Uterus (tissue), 4 donors: ENCODE measurements around the gene PDE6D. TPM values are rescaled to one million over a fixed set of nuclear protein-coding genes. Genes with fewer than 3 reads are reported as not detected.

Source experiments
- DNase-seq, 2 donors: peaks; one replicate each; pipeline ENCODE4 v3.0.0-alpha.2; 2019 to 2020
- H3K27ac ChIP-seq, 2 donors: fragments of 200-600 bp; sonication (generic); 1 replicate in 1 of 2; 2 replicates in 1 of 2; pipeline ENCODE4 v1.5.1; 2016 to 2018
- H3K27me3 ChIP-seq, 2 donors: fragments of 200-600 bp; sonication (generic); one replicate each; pipeline ENCODE4 v1.5.1; 2018 to 2019; ENCODE audit warnings: control low read depth in 1 of 2
- H3K36me3 ChIP-seq, 2 donors: fragments of 200-600 bp; sonication (generic); one replicate each; pipeline ENCODE4 v1.5.1; 2019; ENCODE audit warnings: control low read depth in 1 of 2
- H3K4me1 ChIP-seq, 2 donors: fragments of 200-600 bp; sonication (generic); one replicate each; pipeline ENCODE4 v1.5.1; 2018 to 2019; ENCODE audit warnings: control low read depth in 1 of 2
- H3K4me3 ChIP-seq, 2 donors: fragments of 200-600 bp; sonication (generic); 1 replicate in 1 of 2; 2 replicates in 1 of 2; pipeline ENCODE4 v1.5.1; 2018 to 2019; ENCODE audit warnings: mild to moderate bottlenecking in 1 of 2
- H3K9me3 ChIP-seq, 2 donors: fragments of 200-600 bp; sonication (generic); one replicate each; pipeline ENCODE4 v1.5.1; 2019; ENCODE audit warnings: control low read depth in 1 of 2
- CTCF ChIP-seq, 4 experiments: fragments of 200-600 bp in 2 of 4; fragments of 450-650 bp in 2 of 4; sonication (generic) in 2 of 4; IDR thresholded peaks; one replicate each; pipeline ENCODE4 v1.5.1; 2016 to 2019; ENCODE audit warnings: antibody characterized with exemption in 4 of 4, mild to moderate bottlenecking in 2 of 4, moderate library complexity in 1 of 4
- POLR2A ChIP-seq, 2 donors: fragments of 450-650 bp; IDR thresholded peaks; one replicate each; pipeline ENCODE4 v1.6.1; 2016; ENCODE audit warnings: antibody characterized with exemption in 2 of 2, mild to moderate bottlenecking in 1 of 2, moderate library complexity in 1 of 2
- intact Hi-C: fragments of 100-400 bp; cut with DNase I; formaldehyde crosslinking; loops from one replicate; pipeline ENCODE4 v1.15.1; 2023; ENCODE audit warnings: low total_unique reads
- total RNA-seq, 4 donors: library from RNA; depleted of rRNA in 3 of 4; stranded (reverse); fragments of >200 nt in 3 of 4; gene quantifications; one replicate each; pipeline versions ENCODE4 v1.1.0 to v1.2.4, GENCODE V29; 2014 to 2023
- donor health status: DM: yes; HTN: yes; CAD: no.

PDE6D gene
- total RNA-seq, 4 donors from 2014 or later = 23.5 to 140 (median 43.6) TPM

- peak within 1 kb of the TSS; percentile 99 to 100 for H3K27ac ChIP-seq
- H3K9me3 ChIP-seq = no peaks in the 10 kb centered on the region
- peaks cover 0 to 9% of the 10 kb centered on the region in 2 donors for H3K4me1 ChIP-seq
- DNase-seq = peak; percentile 100
- H3K27me3 ChIP-seq = no peaks in the 10 kb centered on the region
- H3K4me3 ChIP-seq = peak within 1 kb of the TSS; percentile 83 to 94
- no peaks in the 10 kb centered on the region for H3K36me3 ChIP-seq
- intact Hi-C loops = no loop called here
- TF ChIP-seq POLR2A (IDR thresholded peaks at IDR 0.05) = peak; percentile 87 to 95
- peak in 1 of 4 experiments; percentile 13 for TF ChIP-seq CTCF (IDR thresholded peaks at IDR 0.05)
Measured at GRCh38 chr2:231707927-231708772, 72.9 kb downstream of the PDE6D start, which contains the start of gene PTMA. PTMA (plus strand) TSS chr2:231708525; CDS start chr2:231708707, 182 bp downstream.

DNA sequence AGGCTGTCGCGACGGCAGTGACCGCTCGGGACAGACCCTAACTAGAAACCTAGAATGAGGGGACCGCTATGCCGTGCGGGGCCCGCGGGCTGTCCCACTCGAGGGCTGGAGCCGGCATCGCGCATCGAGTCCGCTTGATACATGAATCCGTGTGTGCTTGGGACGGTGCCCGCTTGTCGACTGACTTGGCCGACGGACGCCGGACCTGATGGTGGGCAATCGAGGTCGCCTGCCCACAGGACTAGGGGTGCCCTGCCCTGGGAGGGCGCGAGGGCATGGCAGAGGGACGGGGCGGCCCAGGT, 73.5 kb downstream of the PDE6D start:
- Histone ChIP-seq H3K4me3 (peak overlapping the region; percentile 75 to 83), H3K27ac (peak overlapping the region; percentile 99 to 100), H3K27me3 (no peaks in the 10 kb centered on the region), H3K4me1 (peaks cover 0 to 9% of the 10 kb centered on the region in 2 donors), H3K9me3 (no peaks in the 10 kb centered on the region), H3K36me3 (no peaks in the 10 kb centered on the region)
- DNase-seq = peak in 1 of 2 donors; percentile 80
- TF ChIP-seq POLR2A (IDR thresholded peaks at IDR 0.05) (no peak), CTCF (IDR thresholded peaks at IDR 0.05) (no peak)
- intact Hi-C loops = no loop called here

DNA sequence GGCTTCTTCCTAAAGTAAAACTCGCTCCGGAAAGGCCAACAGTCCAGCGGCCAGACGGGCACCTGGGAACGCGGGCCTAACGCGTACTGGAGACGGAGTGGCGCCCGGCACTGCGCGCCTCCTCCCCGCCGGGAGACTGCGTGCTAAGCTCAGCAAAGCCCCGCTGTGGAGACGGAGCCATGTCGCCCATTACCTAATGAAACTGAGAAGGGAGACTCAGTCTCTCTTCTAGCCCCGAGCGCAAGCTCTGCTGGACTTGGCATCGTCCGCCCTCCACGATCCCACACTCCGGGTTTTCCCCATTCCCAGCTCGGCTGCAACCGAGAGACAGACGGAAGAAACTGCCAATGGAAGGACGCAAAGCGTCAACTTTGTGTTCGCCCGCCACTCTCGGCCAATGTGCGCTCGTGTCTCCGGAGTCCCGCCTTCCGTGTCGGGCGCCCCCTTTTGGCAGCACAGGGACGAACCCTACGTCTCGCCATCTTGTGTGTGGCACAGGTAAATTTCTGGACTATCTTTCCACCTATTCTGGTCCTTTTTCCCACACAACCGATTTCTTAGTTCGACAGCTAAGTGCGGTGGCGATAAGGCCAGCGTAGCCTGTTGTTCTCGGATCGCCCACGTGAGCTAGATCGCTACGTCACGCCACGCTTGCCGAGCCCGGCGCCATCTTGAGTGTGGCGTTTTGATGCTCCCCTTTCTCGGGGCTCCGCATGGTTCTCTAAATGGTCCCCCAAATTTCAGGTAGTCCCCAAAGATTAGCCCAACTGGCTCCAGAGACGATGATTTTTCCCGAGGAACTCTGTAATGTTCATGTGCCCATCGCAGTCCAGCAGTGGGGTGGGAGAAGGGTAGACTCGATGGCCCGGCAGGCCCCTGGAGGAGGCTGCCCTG, 74.1 kb downstream of the PDE6D start:
- peak; percentile 98 to 99 for DNase-seq
- H3K4me1 ChIP-seq = peaks cover 0 to 7% of the 10 kb centered on the region in 2 donors
- peak; percentile 80 to 89 (median 84) for TF ChIP-seq CTCF (IDR thresholded peaks at IDR 0.05)
- peak; percentile 86 to 92 for TF ChIP-seq POLR2A (IDR thresholded peaks at IDR 0.05)
- no peaks in the 10 kb centered on the region for H3K36me3 ChIP-seq
- H3K4me3 ChIP-seq = peak overlapping the region; percentile 75 to 83
- H3K27me3 ChIP-seq = no peaks in the 10 kb centered on the region
- H3K27ac ChIP-seq = peak overlapping the region; percentile 99 to 100
- H3K9me3 ChIP-seq = no peaks in the 10 kb centered on the region
- intact Hi-C loops = no loop called here

DNA sequence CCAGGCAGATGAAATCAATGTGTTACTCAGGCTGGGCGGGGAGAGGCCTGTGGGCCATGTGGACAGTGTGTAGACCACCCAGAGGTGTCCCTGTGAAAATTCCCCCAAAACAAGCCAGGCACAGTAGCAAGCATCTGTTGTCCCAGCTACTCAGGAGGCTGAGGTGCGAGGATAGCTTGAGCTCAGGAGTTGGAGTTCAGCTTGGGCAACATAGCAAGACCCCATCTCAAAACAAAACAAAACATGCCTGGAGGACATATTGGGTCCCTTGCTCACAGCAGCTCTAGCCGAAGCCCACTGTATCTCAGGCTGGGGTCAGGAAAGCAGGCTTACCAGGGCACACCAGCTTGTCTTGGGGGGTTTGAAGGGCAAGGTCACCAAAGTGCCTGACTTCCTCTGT, 77.1 kb downstream of the PDE6D start:
- Histone ChIP-seq H3K27me3 (no peaks in the 10 kb centered on the region), H3K4me1 (no peaks in the 10 kb centered on the region)

More for the DNA sequence above, 77.1 kb downstream of the PDE6D start:
- no peak overlapping the region for H3K4me3 ChIP-seq
- no peaks in the 10 kb centered on the region for H3K36me3 ChIP-seq
- intact Hi-C loops = no loop called here
- H3K9me3 ChIP-seq = no peaks in the 10 kb centered on the region
- DNase-seq = no peak
- H3K27ac ChIP-seq = no peak overlapping the region
- TF ChIP-seq POLR2A (IDR thresholded peaks at IDR 0.05) (no peak), CTCF (IDR thresholded peaks at IDR 0.05) (no peak)
